ENCODE data around the gene C22orf31. TPM values are rescaled to one million over a fixed set of nuclear protein-coding genes. Genes with fewer than 3 reads are reported as not detected.

The C22orf31 gene
- total and polyA plus RNA-seq, 2 experiments from 2014 or later, result not detected

DNA sequence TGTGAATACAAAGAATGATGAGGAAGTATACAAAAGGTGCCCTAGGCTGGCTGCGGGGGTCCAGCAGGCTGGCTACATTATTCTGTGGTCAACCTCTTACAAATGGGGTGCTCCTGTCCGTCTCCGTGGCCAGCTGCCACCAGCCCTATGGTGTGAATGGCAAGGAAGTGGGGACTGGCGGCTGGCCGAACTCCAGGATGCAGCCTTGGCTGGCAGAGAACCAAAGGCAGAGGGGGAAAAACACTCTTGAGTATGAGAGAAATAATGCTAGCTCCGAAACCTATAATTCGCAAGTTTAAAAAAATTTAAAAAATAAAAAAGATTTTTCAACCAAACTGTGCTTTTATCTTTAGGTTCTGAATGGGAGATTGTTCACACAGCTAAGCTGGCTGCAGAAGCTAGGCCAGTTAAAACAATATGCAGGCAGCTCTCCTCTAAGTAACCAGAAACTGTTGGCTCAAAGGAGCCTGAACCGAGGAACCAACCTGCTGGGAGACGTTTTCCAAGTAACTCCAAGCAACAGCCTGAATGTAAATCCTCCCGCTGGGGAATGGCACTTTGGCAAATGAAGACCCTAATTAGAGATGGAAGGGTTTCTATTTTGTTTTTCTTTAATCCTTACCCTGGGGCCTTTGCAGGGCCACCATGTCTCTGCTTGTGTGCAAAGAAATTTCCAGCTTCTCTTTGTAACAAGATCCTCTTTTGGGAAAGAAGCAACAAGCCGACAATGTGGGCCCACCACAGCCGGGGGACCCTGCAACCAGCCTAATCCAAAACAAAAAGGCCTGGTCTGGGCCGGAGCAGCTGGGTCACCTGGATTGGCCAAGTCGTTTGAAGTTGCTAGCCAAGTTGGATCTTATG is 50.2 kb downstream of the C22orf31 start:
- no peak overlapping the region for H3K4me3 ChIP-seq
- H3K4me2 ChIP-seq, result peak overlapping the region; percentile 29
- no peak overlapping the region for H2AFZ ChIP-seq
- peak overlapping the region; percentile 68 for H3K27ac ChIP-seq
- WGBS (ENCODE audit: low lambda C conversion rate, missing lambda C conversion rate), result 61% methylated on average over 14 of the region's 14 CpGs
- H4K20me1 ChIP-seq (ENCODE audit: insufficient read depth, poor library complexity, severe bottlenecking), result no peaks in the 10 kb centered on the region
- H3K36me3 ChIP-seq (replicated peaks; ENCODE audit: insufficient read depth, low read depth), result no peaks in the 10 kb centered on the region
- no peak for DNase-seq (ENCODE audit: low spot score)
- peaks cover 29% of the 10 kb centered on the region for H3K4me1 ChIP-seq (ENCODE audit: insufficient read depth)
- peaks cover 62% of the 10 kb centered on the region for H3K79me2 ChIP-seq
- TF ChIP-seq, protein P1, sequence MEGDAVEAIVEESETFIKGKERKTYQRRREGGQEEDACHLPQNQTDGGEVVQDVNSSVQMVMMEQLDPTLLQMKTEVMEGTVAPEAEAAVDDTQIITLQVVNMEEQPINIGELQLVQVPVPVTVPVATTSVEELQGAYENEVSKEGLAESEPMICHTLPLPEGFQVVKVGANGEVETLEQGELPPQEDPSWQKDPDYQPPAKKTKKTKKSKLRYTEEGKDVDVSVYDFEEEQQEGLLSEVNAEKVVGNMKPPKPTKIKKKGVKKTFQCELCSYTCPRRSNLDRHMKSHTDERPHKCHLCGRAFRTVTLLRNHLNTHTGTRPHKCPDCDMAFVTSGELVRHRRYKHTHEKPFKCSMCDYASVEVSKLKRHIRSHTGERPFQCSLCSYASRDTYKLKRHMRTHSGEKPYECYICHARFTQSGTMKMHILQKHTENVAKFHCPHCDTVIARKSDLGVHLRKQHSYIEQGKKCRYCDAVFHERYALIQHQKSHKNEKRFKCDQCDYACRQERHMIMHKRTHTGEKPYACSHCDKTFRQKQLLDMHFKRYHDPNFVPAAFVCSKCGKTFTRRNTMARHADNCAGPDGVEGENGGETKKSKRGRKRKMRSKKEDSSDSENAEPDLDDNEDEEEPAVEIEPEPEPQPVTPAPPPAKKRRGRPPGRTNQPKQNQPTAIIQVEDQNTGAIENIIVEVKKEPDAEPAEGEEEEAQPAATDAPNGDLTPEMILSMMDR (IDR thresholded peaks at IDR 0.05; ENCODE audit: poor library complexity), result no peak
- TF ChIP-seq EZH2phosphoT487 (IDR thresholded peaks at IDR 0.05; ENCODE audit: low read depth, severe bottlenecking, unreplicated experiment) (no peak), EZH2 (IDR thresholded peaks at IDR 0.05; ENCODE audit: borderline replicate concordance) (no peak)
- H3K27me3 ChIP-seq, result no peaks in the 10 kb centered on the region
- no peaks in the 10 kb centered on the region for H3K9me2 ChIP-seq (replicated peaks; ENCODE audit: insufficient read depth)
- no peaks in the 10 kb centered on the region for H3K9me3 ChIP-seq (ENCODE audit: low read depth)

DNA sequence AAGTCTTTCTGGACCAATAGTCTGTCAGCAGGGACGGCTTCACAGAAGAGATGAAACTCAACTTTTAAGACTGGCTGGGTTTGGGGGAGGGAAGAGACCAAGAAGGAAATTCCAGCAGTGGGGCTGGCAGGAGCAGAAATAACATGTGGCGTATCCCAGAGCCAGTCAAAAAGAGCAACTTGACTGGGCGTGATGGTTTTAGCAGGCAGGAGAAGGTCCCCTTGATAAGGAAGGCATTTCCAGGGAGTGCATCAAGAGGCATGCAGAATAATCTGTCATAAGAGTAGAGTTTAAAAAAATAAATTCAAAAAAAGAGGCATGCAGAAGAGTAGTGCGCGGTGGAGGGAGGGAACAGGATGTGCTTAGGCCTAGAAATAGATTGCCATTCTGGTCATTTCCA is 52.5 kb downstream of the C22orf31 start:
- Histone ChIP-seq H3K9me2 (replicated peaks; ENCODE audit: insufficient read depth) (no peaks in the 10 kb centered on the region), H3K27me3 (no peaks in the 10 kb centered on the region), H3K27ac (no peak overlapping the region), H3K4me3 (no peak overlapping the region), H3K36me3 (replicated peaks; ENCODE audit: insufficient read depth, low read depth) (no peaks in the 10 kb centered on the region), H3K4me1 (ENCODE audit: insufficient read depth) (peaks cover 46% of the 10 kb centered on the region), H3K9me3 (ENCODE audit: low read depth) (no peaks in the 10 kb centered on the region), H4K20me1 (ENCODE audit: insufficient read depth, poor library complexity, severe bottlenecking) (no peaks in the 10 kb centered on the region), H3K4me2 (no peak overlapping the region), H2AFZ (no peak overlapping the region), H3K79me2 (peaks cover 56% of the 10 kb centered on the region)
- no peak for DNase-seq (ENCODE audit: low spot score)
- TF ChIP-seq EZH2phosphoT487 (IDR thresholded peaks at IDR 0.05; ENCODE audit: low read depth, severe bottlenecking, unreplicated experiment) (no peak), EZH2 (IDR thresholded peaks at IDR 0.05; ENCODE audit: borderline replicate concordance) (no peak)
- TF ChIP-seq, protein P1 (IDR thresholded peaks at IDR 0.05; ENCODE audit: poor library complexity), result no peak
- 92% methylated on average over 5 of the region's 5 CpGs for WGBS (ENCODE audit: low lambda C conversion rate, missing lambda C conversion rate)

Other genes with a start within 250 kb of the C22orf31 start
- gene ZNRF3, start 178.3 kb downstream of the C22orf31 start, total RNA-seq, result 7.9 and 8.9 TPM in 2 replicates
- gene ZNRF3, start 178.3 kb downstream of the C22orf31 start, polyA plus RNA-seq, result 12.8 and 14.7 TPM in 2 replicates
- 8.3 and 10.5 TPM in 2 replicates for gene KREMEN1, start 11.2 kb upstream of the C22orf31 start, total RNA-seq
- 7.5 and 9.0 TPM in 2 replicates for gene KREMEN1, start 11.2 kb upstream of the C22orf31 start, polyA plus RNA-seq
- 11.5 and 12.6 TPM in 2 replicates for gene EMID1, start 144.1 kb upstream of the C22orf31 start, total RNA-seq
- 14.7 and 15.0 TPM in 2 replicates for gene EMID1, start 144.1 kb upstream of the C22orf31 start, polyA plus RNA-seq
- gene RHBDD3, start 206.2 kb upstream of the C22orf31 start, total RNA-seq, result 25.8 and 27.2 TPM in 2 replicates
- 46.7 and 58.1 TPM in 2 replicates for gene RHBDD3, start 206.2 kb upstream of the C22orf31 start, polyA plus RNA-seq
- 161 TPM in 2 replicates for gene EWSR1, start 206.4 kb upstream of the C22orf31 start, total RNA-seq
- 269 and 315 TPM in 2 replicates for gene EWSR1, start 206.4 kb upstream of the C22orf31 start, polyA plus RNA-seq
- gene GAS2L1, start 244.8 kb upstream of the C22orf31 start, total RNA-seq, result 10.4 and 11.7 TPM in 2 replicates
- gene GAS2L1, start 244.8 kb upstream of the C22orf31 start, polyA plus RNA-seq, result 34.0 and 46.0 TPM in 2 replicates

Measured in hepatocyte (in vitro differentiated cells).